CD4-positive, alpha-beta T cell treated with Interleukin-17A for 1 hour (primary cell): Measurements from ENCODE around the gene BET1.

ENCODE experiments used
- DNase-seq: peaks from one replicate; pipeline ENCODE4 v3.0.0-alpha.2; 2020

BET1 gene

GRCh38 chr7:94011714-94012353, 7.7 kb upstream of the BET1 start:
- DNase-seq: no peak

DNA sequence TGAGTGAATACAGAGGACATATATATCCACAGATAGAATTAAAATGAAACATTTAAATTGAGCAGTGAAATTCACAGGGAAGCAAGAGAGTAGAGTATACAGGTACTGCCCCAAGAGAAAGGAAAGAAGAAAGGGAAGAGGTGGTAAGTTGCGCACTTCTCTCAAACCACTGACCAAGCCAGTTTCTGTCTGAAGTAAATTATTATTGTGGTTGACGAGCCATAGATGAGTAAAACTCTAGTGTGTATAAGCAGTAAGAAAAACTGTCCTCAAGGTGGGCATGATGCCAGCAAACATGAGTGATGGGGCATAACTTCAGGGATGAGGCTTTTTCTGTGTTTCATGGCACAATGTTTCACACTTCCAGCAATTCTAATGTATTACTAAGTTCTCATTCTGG, 4.4 kb upstream of the BET1 start:
- no peak for DNase-seq

DNA sequence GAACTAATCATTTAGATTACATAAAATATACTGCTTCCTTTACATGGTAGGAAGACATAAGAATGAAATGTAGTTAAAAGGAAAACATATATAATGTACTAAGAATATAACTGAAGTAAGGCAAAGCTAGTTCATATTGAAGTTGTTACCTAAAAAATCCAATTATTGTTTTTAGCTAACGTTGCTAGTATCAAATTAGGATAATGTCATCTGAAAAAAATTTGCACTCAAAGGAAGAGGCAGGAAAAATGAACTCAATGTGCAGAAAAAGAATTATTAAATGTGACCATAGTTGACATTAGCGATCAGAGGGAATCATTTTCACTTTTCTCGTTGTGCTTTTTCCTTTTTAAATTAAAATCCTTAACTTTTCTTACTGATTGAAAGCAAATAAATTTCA, 1.6 kb upstream of the BET1 start:
- no peak for DNase-seq

- DNase-seq: no peak
Observed at GRCh38 chr7:94003446-94004023, 620 bp downstream of the BET1 start.

- DNase-seq: no peak
Observed at GRCh38 chr7:94001396-94001795, 2.8 kb downstream of the BET1 start.

DNA sequence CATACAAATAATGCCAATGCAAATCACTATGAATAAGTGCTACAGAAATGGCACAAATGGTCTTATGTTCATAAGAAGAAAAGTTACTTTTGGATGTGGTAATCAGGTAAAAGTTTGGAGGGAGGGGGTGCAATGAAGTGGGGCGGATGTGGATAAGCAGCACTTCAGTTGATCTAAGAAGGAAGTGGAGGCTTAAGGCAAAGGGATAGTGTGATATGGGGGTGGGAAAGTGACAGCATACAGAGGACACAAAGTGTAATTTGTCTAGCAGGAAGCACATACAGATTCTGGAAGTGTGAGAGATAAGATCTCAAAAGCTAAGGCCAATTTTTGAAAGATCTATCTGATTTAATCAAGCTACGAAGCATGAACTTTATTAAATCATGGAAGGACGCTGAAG, 6.3 kb downstream of the BET1 start:
- DNase-seq: no peak

DNA sequence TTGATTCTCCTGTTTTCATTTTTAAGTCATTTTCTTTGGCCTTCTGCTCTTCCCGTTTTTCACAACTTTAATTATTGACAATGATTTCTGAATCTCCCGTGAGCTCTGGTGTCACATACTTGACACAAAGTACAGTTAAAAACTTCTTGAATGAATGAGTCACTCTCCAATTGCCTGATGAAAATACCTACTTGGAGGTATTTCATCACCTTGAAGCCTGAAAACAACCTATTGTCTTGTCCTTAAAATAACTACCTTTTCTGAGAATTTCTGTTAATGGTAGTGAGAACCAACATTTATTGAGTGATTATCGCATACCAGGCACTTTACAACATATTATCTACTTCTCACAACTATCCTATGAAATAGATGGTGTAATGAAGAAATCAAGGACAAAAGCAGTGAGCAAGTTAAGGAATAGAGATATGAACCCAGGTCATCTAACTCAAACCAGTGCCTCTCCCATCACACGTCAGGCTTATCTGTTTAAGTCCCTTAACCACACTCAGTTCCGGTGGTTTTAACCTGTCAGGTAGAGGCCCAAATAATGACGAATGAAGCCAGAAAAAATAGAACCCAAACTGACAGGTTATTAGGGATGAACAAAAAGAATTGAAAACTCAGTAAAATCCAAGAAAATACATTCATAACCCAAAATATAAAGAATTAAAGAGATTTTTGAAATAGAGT, 11.6 kb downstream of the BET1 start:
- DNase-seq: no peak

- no peak for DNase-seq
Observed at GRCh38 chr7:93987297-93987696, 16.9 kb downstream of the BET1 start.

DNA sequence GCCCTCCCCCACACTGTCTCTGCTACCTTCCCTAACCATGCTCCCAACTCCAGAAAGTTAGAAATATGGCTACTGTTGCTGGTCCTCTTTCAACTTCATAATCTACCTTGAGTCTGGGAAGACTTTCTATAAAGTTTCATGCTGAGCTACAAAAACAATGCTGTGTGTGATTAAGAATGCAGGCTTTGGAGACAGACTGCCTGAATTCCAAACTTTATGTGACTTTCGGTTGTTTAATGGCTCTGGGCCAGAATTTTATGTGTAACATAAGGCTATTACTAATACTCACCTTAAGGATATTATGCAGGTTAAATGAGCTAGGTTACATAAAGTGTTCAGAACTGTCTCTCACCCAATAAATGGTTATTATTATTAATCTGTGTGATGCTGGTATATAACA, 19.1 kb downstream of the BET1 start:
- no peak for DNase-seq

GRCh38 chr7:93984024-93984423, 20.1 kb downstream of the BET1 start:
- DNase-seq: no peak

GRCh38 chr7:93981480-93981874, 22.7 kb downstream of the BET1 start:
- DNase-seq: no peak

GRCh38 chr7:93980744-93981479, 23.2 kb downstream of the BET1 start:
- DNase-seq: no peak

DNA sequence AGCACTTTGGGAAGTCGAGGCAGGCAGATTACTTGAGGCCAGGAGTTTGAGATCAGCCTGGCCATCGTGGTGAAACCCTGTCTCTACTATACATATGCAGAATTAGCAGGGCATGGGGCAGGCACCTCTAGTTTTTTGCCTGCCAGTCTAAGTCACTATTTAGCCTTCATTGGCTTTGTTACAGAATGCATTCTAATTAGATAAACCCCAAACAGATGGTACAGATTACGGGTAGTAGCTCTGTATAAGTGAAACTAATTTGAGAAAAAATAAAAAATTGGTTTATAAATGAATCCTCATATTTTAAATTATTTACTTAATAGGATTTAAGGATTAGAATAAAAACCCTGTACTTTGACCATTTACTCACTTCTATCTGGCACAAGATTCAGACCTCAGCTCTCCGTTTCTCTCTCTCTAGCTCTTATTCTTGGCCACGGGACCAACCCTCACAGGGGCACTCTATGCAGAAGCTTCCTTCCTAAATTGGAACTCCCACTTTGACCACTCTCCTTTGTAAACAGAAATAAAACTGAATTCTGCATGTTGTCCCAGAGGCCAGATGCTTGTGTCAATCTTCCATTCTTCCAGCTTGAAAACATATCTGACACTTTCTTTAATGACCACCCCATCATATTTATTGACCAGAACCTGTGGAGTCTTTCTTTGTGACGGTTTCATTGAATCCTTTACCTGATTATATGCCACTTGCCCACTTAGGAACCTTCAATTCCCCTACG, 26.8 kb downstream of the BET1 start:
- no peak for DNase-seq

DNA sequence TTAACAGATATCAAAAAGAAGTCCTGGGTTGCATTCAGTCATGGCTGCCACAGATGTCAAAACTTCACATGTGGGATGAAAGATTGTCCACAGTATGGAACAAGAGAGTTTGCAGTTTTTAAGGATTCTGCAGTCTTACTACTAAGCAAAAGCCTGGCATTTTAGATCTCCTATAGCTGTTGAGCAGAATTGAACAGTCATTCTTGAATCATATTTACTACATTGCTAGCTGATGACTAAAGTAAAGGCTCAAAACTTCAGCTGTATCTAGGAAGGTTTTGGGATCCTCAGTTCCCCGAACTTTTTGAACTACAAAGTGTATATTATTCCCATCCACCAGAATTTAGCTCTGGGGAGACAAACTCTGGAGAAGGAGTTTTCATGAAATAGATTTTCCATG, 31.0 kb downstream of the BET1 start:
- DNase-seq: no peak

GRCh38 chr7:93972029-93972725, 32.0 kb downstream of the BET1 start:
- DNase-seq: no peak

DNA sequence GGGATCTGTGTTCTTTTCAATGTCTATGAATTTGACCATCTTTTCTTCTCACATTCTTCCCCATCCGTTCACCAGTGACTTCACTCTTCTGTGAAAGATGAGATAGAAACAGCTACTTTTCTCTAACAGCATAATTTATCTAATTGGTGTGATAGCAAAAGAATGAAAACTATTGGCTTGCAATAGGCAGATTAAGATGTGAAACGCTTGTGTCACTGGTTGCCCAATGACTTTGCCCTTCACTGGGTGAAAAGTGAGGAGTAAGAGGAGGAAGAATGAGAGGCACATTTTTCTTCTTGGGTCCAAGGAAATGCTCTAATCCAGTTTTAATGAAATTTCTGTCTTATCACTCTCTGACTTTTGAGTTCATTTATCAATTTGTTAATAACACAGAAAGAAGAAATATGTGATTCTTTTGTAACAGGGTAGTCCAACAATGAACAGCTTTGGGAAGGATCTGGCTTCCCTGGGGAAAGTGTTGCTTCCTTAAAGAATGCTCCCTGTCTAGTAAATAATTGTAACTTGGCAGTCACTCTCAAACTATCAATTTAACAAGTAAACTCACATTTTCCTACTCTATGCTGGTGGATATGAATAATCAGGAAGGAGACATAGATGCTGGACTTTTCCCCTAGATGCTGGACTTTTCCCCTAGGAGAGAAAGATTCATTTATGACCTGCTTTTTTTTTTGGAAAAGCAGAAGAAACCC, 35.1 kb downstream of the BET1 start:
- DNase-seq: no peak

GRCh38 chr7:93964813-93965212, 39.3 kb downstream of the BET1 start:
- no peak for DNase-seq

DNA sequence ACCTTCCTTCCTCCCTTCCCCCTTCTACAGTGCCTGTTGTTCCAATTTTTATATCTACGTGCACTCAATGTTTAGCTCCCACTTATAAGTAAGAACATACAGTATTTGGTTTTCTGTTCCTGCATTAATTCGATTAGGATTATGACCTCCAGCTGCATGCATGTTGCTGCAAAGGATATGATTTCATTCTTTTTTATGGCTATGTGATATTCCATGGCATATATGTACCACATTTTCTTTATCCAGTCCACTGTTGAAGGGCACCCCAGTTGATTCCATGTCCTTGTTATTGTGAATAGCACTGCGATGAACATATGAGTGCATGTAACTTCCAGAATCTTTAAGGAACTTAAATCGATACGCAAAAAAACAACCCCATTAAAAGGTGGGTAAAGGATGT, 39.9 kb downstream of the BET1 start:
- no peak for DNase-seq

- no peak for DNase-seq
Observed at GRCh38 chr7:93960986-93961385, 43.2 kb downstream of the BET1 start.

GRCh38 chr7:93958651-93959050, 45.5 kb downstream of the BET1 start:
- DNase-seq: no peak

GRCh38 chr7:93958216-93958615, 45.9 kb downstream of the BET1 start:
- no peak for DNase-seq

DNA sequence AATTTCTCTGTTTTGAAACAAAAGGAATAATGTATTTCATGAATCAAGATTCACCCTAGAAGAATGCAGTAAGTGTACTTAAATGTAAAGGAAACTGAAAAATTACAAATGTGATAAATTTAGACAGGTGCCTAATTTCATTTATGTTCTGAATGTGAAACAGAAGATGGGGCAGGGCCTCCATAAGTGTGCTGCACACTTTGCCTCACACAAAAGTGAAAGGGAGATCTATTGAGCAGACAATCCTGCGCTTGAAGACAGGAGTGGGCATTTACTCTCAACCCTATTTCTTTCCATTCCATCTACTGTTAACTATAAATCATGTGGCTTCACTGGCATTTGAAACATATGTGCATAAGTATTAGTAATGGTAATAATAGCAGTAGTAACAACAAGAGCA, 46.4 kb downstream of the BET1 start:
- no peak for DNase-seq
